ENCODE measurements around the gene IFNAR1.

The IFNAR1 gene

GRCh38 chr21:33402001-33402979 is 77.5 kb downstream of the IFNAR1 start:
- TF ChIP-seq MYC (IDR thresholded peaks at IDR 0.05; ENCODE audit: low read depth, low read length) (peak; percentile 67), POLR2A (IDR thresholded peaks at IDR 0.05; ENCODE audit: extremely low read depth, insufficient read length) (no peak), CTCF (IDR thresholded peaks at IDR 0.05; ENCODE audit: low read depth, low read length) (no peak), MAX (IDR thresholded peaks at IDR 0.05; ENCODE audit: low read depth, low read length) (peak; percentile 63)
- H3K4me3 ChIP-seq (ENCODE audit: low read depth, low read length) = peak overlapping the region; percentile 40
- peak; percentile 90 for DNase-seq (ENCODE audit: low read depth)

- DNase-seq (ENCODE audit: low read depth) = peak; percentile 66
- peak within 1 kb of the TSS; percentile 88 for H3K4me3 ChIP-seq (ENCODE audit: low read depth, low read length)
- no peak for TF ChIP-seq CTCF (IDR thresholded peaks at IDR 0.05; ENCODE audit: low read depth, low read length)
- TF ChIP-seq POLR2A (IDR thresholded peaks at IDR 0.05; ENCODE audit: extremely low read depth, insufficient read length) = peak; percentile 35
Measured at GRCh38 chr21:33403128-33403785, 78.5 kb downstream of the IFNAR1 start, which contains the start of gene IFNGR2. IFNGR2 (plus strand) TSS chr21:33403413; CDS start chr21:33403544, 131 bp downstream.

- peak; percentile 68 for DNase-seq (ENCODE audit: low read depth)
- TF ChIP-seq CTCF (IDR thresholded peaks at IDR 0.05; ENCODE audit: low read depth, low read length) = no peak
- no peak for TF ChIP-seq MYC (IDR thresholded peaks at IDR 0.05; ENCODE audit: low read depth, low read length)
Measured at GRCh38 chr21:33403786-33404585, 79.2 kb downstream of the IFNAR1 start.

GRCh38 chr21:33406493-33406892 is 81.7 kb downstream of the IFNAR1 start:
- H3K4me3 ChIP-seq (ENCODE audit: low read depth, low read length) = peak overlapping the region; percentile 30
- DNase-seq (ENCODE audit: low read depth) = no peak

More at GRCh38 chr21:33403786-33404585, 79.2 kb downstream of the IFNAR1 start:
- H3K4me3 ChIP-seq (ENCODE audit: low read depth, low read length) = peak overlapping the region; percentile 88

More at GRCh38 chr21:33406493-33406892, 81.7 kb downstream of the IFNAR1 start:
- TF ChIP-seq MAX (IDR thresholded peaks at IDR 0.05; ENCODE audit: low read depth, low read length) (no peak), POLR2A (IDR thresholded peaks at IDR 0.05; ENCODE audit: extremely low read depth, insufficient read length) (no peak), CTCF (IDR thresholded peaks at IDR 0.05; ENCODE audit: low read depth, low read length) (no peak), MYC (IDR thresholded peaks at IDR 0.05; ENCODE audit: low read depth, low read length) (no peak)

Data from NB4 (cell line).